Prostate gland (tissue), 2 donors: ENCODE measurements around the gene RPL18A.

Experiments used
- POLR2A ChIP-seq: fragments of 450-650 bp; IDR thresholded peaks from one replicate; pipeline ENCODE4 v1.6.1; 2016; ENCODE audit warnings: antibody characterized with exemption, mild to moderate bottlenecking
- POLR2AphosphoS5 ChIP-seq: sonication (generic); formaldehyde crosslinking; IDR thresholded peaks from one replicate; pipeline ENCODE4 v1.6.1; 2017; ENCODE audit warnings: antibody characterized with exemption
- TF ChIP-seq, protein P1 (sequence below), 4 experiments: fragments of 200-600 bp in 2 of 4; fragments of 450-650 bp in 2 of 4; sonication (generic) in 2 of 4; IDR thresholded peaks; 1 replicate in 3 of 4; 2 replicates in 1 of 4; pipeline ENCODE4 v1.5.1; 2016 to 2019; ENCODE audit warnings: antibody characterized with exemption in 4 of 4, mild to moderate bottlenecking in 2 of 4, moderate library complexity in 2 of 4

GRCh38 chr19:17861542-17862402, 2.1 kb downstream of the RPL18A start:
- TF ChIP-seq, protein P1, sequence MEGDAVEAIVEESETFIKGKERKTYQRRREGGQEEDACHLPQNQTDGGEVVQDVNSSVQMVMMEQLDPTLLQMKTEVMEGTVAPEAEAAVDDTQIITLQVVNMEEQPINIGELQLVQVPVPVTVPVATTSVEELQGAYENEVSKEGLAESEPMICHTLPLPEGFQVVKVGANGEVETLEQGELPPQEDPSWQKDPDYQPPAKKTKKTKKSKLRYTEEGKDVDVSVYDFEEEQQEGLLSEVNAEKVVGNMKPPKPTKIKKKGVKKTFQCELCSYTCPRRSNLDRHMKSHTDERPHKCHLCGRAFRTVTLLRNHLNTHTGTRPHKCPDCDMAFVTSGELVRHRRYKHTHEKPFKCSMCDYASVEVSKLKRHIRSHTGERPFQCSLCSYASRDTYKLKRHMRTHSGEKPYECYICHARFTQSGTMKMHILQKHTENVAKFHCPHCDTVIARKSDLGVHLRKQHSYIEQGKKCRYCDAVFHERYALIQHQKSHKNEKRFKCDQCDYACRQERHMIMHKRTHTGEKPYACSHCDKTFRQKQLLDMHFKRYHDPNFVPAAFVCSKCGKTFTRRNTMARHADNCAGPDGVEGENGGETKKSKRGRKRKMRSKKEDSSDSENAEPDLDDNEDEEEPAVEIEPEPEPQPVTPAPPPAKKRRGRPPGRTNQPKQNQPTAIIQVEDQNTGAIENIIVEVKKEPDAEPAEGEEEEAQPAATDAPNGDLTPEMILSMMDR (IDR thresholded peaks at IDR 0.05): no peak
- TF ChIP-seq POLR2A (no peak), POLR2AphosphoS5 (no peak)
